ENCODE measurements around the gene P4HTM. TPM values are rescaled to one million over a fixed set of nuclear protein-coding genes. Genes with fewer than 3 reads are reported as not detected.

The P4HTM gene
- total and polyA plus RNA-seq, 2 of the 8 experiments (the other 6 are each of a cell fraction or from before 2014, with no cell fraction given), result 19.1 to 25.4 TPM

DNA sequence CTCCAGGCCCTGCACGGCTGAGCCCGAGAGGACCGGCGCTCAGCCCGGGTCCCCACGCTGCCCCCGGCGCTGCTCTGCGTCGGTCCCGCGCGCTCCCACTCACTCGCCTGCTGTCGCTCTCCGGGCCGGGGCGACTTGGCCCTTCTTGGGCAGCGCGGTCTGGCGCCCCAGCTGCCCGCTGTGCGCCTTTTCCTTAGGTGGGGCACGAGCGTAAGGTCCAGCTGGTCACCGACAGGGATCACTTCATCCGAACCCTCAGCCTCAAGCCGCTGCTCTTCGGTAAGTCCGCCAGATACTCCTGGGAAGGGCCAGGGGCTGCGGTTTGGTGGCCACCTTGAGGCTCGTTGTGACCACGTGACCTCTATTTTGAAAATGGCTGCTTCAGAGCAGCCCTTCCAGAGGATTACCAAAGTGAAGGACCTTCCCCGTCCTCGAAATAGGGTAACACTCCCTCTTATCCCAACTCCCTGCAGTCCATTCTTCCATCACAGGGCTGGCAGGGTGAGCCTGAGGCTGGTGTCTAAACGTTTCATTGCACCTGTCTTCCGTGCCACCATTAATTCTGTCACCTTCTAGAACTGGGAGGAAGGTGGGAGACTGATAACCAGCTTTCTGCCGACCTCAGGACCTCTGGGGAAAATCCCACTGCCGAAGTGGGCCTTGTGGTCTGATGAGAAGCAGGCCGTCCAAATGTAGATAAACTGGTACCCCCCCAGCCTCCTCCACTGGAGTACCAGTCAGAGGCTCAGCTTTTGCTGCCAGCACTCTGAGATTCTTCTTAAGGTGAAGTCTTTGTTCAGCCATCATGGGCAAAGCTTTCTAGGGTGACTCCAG lies 812 bp downstream of the P4HTM start (continued):
- TF ChIP-seq TEAD4 (IDR thresholded peaks at IDR 0.05; ENCODE audit: low read depth, low read length) (no peak), GTF2F1 (IDR thresholded peaks at IDR 0.05; ENCODE audit: borderline replicate concordance, low read depth, low read length) (no peak), SAP30 (IDR thresholded peaks at IDR 0.05; ENCODE audit: insufficient read depth, insufficient replicate concordance, low read length) (peak; percentile 38), ZNF274 (IDR thresholded peaks at IDR 0.05; ENCODE audit: borderline replicate concordance, extremely low read depth, low read length) (no peak), TBP (IDR thresholded peaks at IDR 0.05; ENCODE audit: low read depth, low read length) (0 out of 2 replicates have a peak, but pooled peaks have one; percentile 18), BRCA1 (IDR thresholded peaks at IDR 0.05; ENCODE audit: low read depth, low read length) (no peak), CHD2 (IDR thresholded peaks at IDR 0.05; ENCODE audit: low read length) (no peak), PHF8 (conservative IDR thresholded peaks at IDR 0.05; ENCODE audit: low read depth, low read length) (0 out of 2 replicates have a peak, but pooled peaks have one; percentile 14), TAF7 (optimal IDR thresholded peaks at IDR 0.05; ENCODE audit: borderline replicate concordance, low read depth, low read length) (peak; percentile 44), YY1 (IDR thresholded peaks at IDR 0.05; ENCODE audit: low read depth, low read length) (peak; percentile 92), TAF1 (IDR thresholded peaks at IDR 0.05; ENCODE audit: low read depth, low read length) (peak; percentile 60; the same call in 1 of the 2 replicates), SIX5 (IDR thresholded peaks at IDR 0.05; ENCODE audit: low read depth, low read length) (no peak), CBX8 (IDR thresholded peaks at IDR 0.05; ENCODE audit: borderline replicate concordance, low read depth, low read length) (no peak), CBX5 (IDR thresholded peaks at IDR 0.05; ENCODE audit: low read depth, low read length) (no peak), POLR2AphosphoS5 (IDR thresholded peaks at IDR 0.05; ENCODE audit: low read depth, low read length) (peak; percentile 35; the same call in 1 of the 2 replicates), EP300 (IDR thresholded peaks at IDR 0.05; ENCODE audit: borderline replicate concordance in 1 of 2, low read depth in 2 of 2, low read length in 2 of 2) (no peak)
- TF ChIP-seq, protein P1, sequence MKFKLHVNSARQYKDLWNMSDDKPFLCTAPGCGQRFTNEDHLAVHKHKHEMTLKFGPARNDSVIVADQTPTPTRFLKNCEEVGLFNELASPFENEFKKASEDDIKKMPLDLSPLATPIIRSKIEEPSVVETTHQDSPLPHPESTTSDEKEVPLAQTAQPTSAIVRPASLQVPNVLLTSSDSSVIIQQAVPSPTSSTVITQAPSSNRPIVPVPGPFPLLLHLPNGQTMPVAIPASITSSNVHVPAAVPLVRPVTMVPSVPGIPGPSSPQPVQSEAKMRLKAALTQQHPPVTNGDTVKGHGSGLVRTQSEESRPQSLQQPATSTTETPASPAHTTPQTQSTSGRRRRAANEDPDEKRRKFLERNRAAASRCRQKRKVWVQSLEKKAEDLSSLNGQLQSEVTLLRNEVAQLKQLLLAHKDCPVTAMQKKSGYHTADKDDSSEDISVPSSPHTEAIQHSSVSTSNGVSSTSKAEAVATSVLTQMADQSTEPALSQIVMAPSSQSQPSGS (IDR thresholded peaks at IDR 0.05; ENCODE audit: low read length), result 0 out of 2 replicates have a peak, but pooled peaks have one; percentile 32
- TF ChIP-seq, protein P2, sequence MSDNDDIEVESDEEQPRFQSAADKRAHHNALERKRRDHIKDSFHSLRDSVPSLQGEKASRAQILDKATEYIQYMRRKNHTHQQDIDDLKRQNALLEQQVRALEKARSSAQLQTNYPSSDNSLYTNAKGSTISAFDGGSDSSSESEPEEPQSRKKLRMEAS (IDR thresholded peaks at IDR 0.05), result peak; percentile 81
- TF ChIP-seq, protein P3, sequence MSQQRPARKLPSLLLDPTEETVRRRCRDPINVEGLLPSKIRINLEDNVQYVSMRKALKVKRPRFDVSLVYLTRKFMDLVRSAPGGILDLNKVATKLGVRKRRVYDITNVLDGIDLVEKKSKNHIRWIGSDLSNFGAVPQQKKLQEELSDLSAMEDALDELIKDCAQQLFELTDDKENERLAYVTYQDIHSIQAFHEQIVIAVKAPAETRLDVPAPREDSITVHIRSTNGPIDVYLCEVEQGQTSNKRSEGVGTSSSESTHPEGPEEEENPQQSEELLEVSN (IDR thresholded peaks at IDR 0.05), result peak; percentile 29

Measured in H1 (cell line).